ENCODE data around the gene KLHL35.

- TF ChIP-seq EZH2phosphoT487 (IDR thresholded peaks at IDR 0.05; ENCODE audit: low read depth, severe bottlenecking, unreplicated experiment) = no peak
- TF ChIP-seq CTCF (IDR thresholded peaks at IDR 0.05; ENCODE audit: poor library complexity) = no peak
- TF ChIP-seq EZH2 (IDR thresholded peaks at IDR 0.05; ENCODE audit: borderline replicate concordance) = no peak
These were observed 9.3 kb upstream of the KLHL35 start for GRCh38 chr11:75442161-75442885.
